HEK293 (cell line): ENCODE measurements around the gene PSAP.

Source experiments
- CTCF ChIA-PET: fragments of 350-600 bp; formaldehyde crosslinking; extraction: SDS; loops from one replicate; lab custom pipeline; 2021; ENCODE audit warnings: antibody characterized with exemption; lab: Yijun Ruan, JAX
- POLR2A ChIA-PET: fragments of 300-600 bp; formaldehyde crosslinking; extraction: SDS; loops from one replicate; lab custom pipeline; 2020; ENCODE audit warnings: antibody characterized with exemption, inconsistent platforms; lab: Yijun Ruan, JAX
- H3K27ac ChIP-seq: fragments of 200-500 bp; sonication (Bioruptor generic); 2 replicates; pipeline ENCODE4 v1.5.1; 2014; ENCODE audit warnings: low read depth, low read length, control low read depth, inconsistent platforms; ENCODE audit errors: extremely low read depth
- H3K36me3 ChIP-seq, 2 experiments: fragments of 200-500 bp in 1 of 2; sonication (Bioruptor generic) in 1 of 2; 1 replicate in 1 of 2; 2 replicates in 1 of 2; pipeline ENCODE4 v1.5.1; 2014 to 2017; ENCODE audit warnings: inconsistent platforms in 2 of 2, low read length in 2 of 2; ENCODE audit not compliant: control insufficient read depth in 2 of 2, insufficient read depth in 1 of 2
- H3K4me1 ChIP-seq: fragments of 200-500 bp; sonication (Bioruptor generic); 2 replicates; pipeline ENCODE4 v1.5.1; 2014; ENCODE audit warnings: mild to moderate bottlenecking, low read length, inconsistent platforms; ENCODE audit not compliant: control insufficient read depth, insufficient read depth
- H3K4me3 ChIP-seq: 2 replicates; pipeline ENCODE4 v1.5.1; 2011; ENCODE audit warnings: low read depth, mild to moderate bottlenecking, control low read depth, low read length, moderate library complexity
- H3K9me3 ChIP-seq: fragments of 200-500 bp; sonication (Bioruptor generic); 2 replicates; pipeline ENCODE4 v1.5.1; 2014; ENCODE audit warnings: low read depth, low read length, inconsistent platforms; ENCODE audit not compliant: control insufficient read depth, insufficient read depth
- GFI1B ChIP-seq: fragments of 450-650 bp; formaldehyde crosslinking; IDR thresholded peaks from 2 replicates; pipeline ENCODE4 v1.5.1; 2016; ENCODE audit warnings: missing biosample characterization, missing genetic modification characterization
- GLIS1 ChIP-seq: fragments of 450-650 bp; formaldehyde crosslinking; IDR thresholded peaks from 2 replicates; pipeline ENCODE4 v1.5.1; 2016; ENCODE audit warnings: missing biosample characterization, missing genetic modification characterization
- PBX3 ChIP-seq: sonication (generic); formaldehyde crosslinking; IDR thresholded peaks from 2 replicates; pipeline ENCODE4 v1.8.1; 2022; ENCODE audit warnings: mild to moderate bottlenecking, moderate library complexity, missing genetic modification reagents
- RBAK ChIP-seq: fragments of 450-650 bp; formaldehyde crosslinking; IDR thresholded peaks from 2 replicates; pipeline ENCODE4 v1.5.1; 2016; ENCODE audit warnings: missing biosample characterization, missing genetic modification characterization
- SCRT1 ChIP-seq: fragments of 450-650 bp; formaldehyde crosslinking; IDR thresholded peaks from 2 replicates; pipeline ENCODE4 v1.5.1; 2016; ENCODE audit warnings: missing biosample characterization, missing genetic modification characterization, borderline replicate concordance
- SP2 ChIP-seq: fragments of 450-650 bp; formaldehyde crosslinking; IDR thresholded peaks from 2 replicates; pipeline ENCODE4 v1.5.1; 2016; ENCODE audit warnings: missing biosample characterization, missing genetic modification characterization
- ZBTB21 ChIP-seq: fragments of 450-650 bp; formaldehyde crosslinking; IDR thresholded peaks from 2 replicates; pipeline ENCODE4 v1.5.1; 2017; ENCODE audit warnings: missing biosample characterization, missing genetic modification characterization
- ZBTB49 ChIP-seq: fragments of 450-650 bp; formaldehyde crosslinking; IDR thresholded peaks from 2 replicates; pipeline ENCODE4 v1.5.1; 2016; ENCODE audit warnings: missing biosample characterization, missing genetic modification characterization, low read depth
- ZBTB6 ChIP-seq: fragments of 450-650 bp; formaldehyde crosslinking; IDR thresholded peaks from 2 replicates; pipeline ENCODE4 v1.5.1; 2017; ENCODE audit warnings: missing biosample characterization, missing genetic modification characterization
- ZIC2 ChIP-seq: fragments of 450-650 bp; formaldehyde crosslinking; IDR thresholded peaks from 2 replicates; pipeline ENCODE4 v1.5.1; 2016; ENCODE audit warnings: missing biosample characterization, missing genetic modification characterization
- ZNF140 ChIP-seq: fragments of 450-650 bp; formaldehyde crosslinking; IDR thresholded peaks from 2 replicates; pipeline ENCODE4 v1.5.1; 2016; ENCODE audit warnings: missing biosample characterization, missing genetic modification characterization
- ZNF335 ChIP-seq: fragments of 450-650 bp; formaldehyde crosslinking; conservative IDR thresholded peaks from 2 replicates; pipeline ENCODE4 v1.5.1; 2016; ENCODE audit warnings: missing biosample characterization, missing genetic modification characterization
- ZNF610 ChIP-seq: fragments of 450-650 bp; formaldehyde crosslinking; IDR thresholded peaks from 2 replicates; pipeline ENCODE4 v1.5.1; 2016; ENCODE audit warnings: missing biosample characterization, missing genetic modification characterization, borderline replicate concordance
- ZNF621 ChIP-seq: fragments of 450-650 bp; formaldehyde crosslinking; IDR thresholded peaks from 2 replicates; pipeline ENCODE4 v1.5.1; 2017; ENCODE audit warnings: missing biosample characterization, missing genetic modification characterization
- ZNF747 ChIP-seq: fragments of 450-650 bp; formaldehyde crosslinking; IDR thresholded peaks from 2 replicates; pipeline ENCODE4 v1.5.1; 2016; ENCODE audit warnings: missing biosample characterization, missing genetic modification characterization

PSAP gene

GRCh38 chr10:71776481-71776925, 74.5 kb downstream of the PSAP start:
- Histone ChIP-seq H3K4me1 (no peaks in the 10 kb centered on the region; the same call in 1 of the 2 replicates), H3K27ac (no peak overlapping the region), H3K4me3 (no peak overlapping the region), H3K9me3 (no peaks in the 10 kb centered on the region), H3K36me3 (no peaks in the 10 kb centered on the region)
- POLR2A ChIA-PET: no interaction called here
- CTCF ChIA-PET: interaction anchor here (1.4 kb wide), 1 partner anchor 10 kb away, joined by 5 read pairs; no protein-coding TSS in a partner anchor
- TF ChIP-seq ZIC2 (tag by site-specific recombination) (peak; percentile 42), SCRT1 (tag by site-specific recombination) (no peak)

GRCh38 chr10:71774916-71775702, 75.9 kb downstream of the PSAP start:
- CTCF ChIA-PET: interaction anchor here (0.6 to 1.2 kb wide), 6 partner anchors 44 to 658 kb away, joined by 3 to 5 read pairs (median 4); no protein-coding TSS in a partner anchor
- POLR2A ChIA-PET: no interaction called here
- no peaks in the 10 kb centered on the region; the same call in 1 of the 2 replicates for H3K4me1 ChIP-seq
- no peaks in the 10 kb centered on the region for H3K36me3 ChIP-seq
- H3K9me3 ChIP-seq: no peaks in the 10 kb centered on the region
- H3K27ac ChIP-seq: no peak overlapping the region
- TF ChIP-seq PBX3: no peak
- no peak for TF ChIP-seq ZNF610 (tag by site-specific recombination)
- peak; percentile 29; the same call in 1 of the 2 replicates for TF ChIP-seq ZNF335
- no peak for TF ChIP-seq ZNF621 (tag by site-specific recombination)
- TF ChIP-seq ZNF140 (tag by site-specific recombination): no peak
- TF ChIP-seq ZNF747 (tag by site-specific recombination): no peak
- no peak for TF ChIP-seq RBAK
- no peak for TF ChIP-seq ZBTB21 (tag by site-specific recombination)
- no peak for TF ChIP-seq GFI1B (tag by site-specific recombination)
- no peak for TF ChIP-seq SP2
- no peak for TF ChIP-seq ZBTB49 (tag by site-specific recombination)
- peak; percentile 29; the same call in 1 of the 2 replicates for TF ChIP-seq GLIS1 (tag by site-specific recombination)
- no peak for TF ChIP-seq ZBTB6 (tag by site-specific recombination)
- no peak overlapping the region for H3K4me3 ChIP-seq
